SKM-1 treated with dmso at 0.1 percent for 144 hours (cell line): ENCODE measurements around the gene RCN2.
"Not testable (repeated sequence)": the region's sequence is repeated elsewhere in the genome, so short reads cannot be mapped to it uniquely, and the experiment has no call there.

Experiments used
- DNase-seq: peaks from one replicate; lab custom pipeline; 2025; ENCODE audit not compliant: unreplicated experiment; lab: John Stamatoyannopoulos, UW

Gene RCN2

GRCh38 chr15:76932135-76932966 lies 802 bp downstream of the RCN2 start:
- DNase-seq = no peak

- no peak for DNase-seq
Measured at GRCh38 chr15:76935620-76936019, 4.1 kb downstream of the RCN2 start.

- DNase-seq = no peak
Measured at GRCh38 chr15:76936671-76937070, 5.1 kb downstream of the RCN2 start.

DNA sequence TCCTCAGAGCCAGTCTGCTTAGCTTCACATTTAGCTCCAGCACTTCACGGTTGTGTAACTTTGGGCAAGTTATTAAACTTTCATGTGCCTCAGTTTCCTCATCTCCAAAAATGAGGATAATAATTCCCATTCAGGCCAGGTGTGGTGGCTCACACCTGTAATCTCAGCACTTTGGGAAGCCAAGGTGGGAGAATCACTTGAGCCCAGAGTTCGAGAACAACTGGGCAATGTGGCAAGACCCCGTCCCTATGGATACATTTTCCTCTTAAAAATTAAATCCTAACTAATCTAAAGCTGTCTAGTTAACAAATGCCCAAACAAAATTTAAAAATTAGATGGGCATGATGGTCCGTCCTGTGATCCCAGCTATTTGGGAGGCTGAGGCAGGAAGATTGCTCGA lies 7.2 kb downstream of the RCN2 start:
- no peak for DNase-seq

- no peak for DNase-seq
Measured at GRCh38 chr15:76939715-76940114, 8.2 kb downstream of the RCN2 start.

- no peak for DNase-seq
Measured at GRCh38 chr15:76941636-76942035, 10.1 kb downstream of the RCN2 start.

DNA sequence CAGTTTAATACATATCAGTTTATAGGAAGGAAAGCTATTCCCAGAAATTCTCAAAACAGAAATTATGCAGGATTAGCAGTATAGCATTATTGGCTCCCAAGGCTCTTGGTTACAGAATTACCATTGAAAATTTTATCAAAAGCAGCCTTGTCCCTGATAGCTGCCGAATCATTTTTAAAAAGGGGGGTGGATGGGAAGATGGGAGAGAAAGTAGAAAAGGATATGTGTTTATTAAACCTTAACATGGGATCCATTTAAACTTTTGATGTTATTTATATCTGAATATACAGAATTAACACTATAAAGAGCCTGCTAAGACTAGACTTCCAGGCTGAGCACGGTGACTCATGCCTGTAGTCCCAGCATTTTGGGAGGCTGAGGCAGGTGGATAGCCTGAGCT lies 10.8 kb downstream of the RCN2 start:
- no peak for DNase-seq

DNA sequence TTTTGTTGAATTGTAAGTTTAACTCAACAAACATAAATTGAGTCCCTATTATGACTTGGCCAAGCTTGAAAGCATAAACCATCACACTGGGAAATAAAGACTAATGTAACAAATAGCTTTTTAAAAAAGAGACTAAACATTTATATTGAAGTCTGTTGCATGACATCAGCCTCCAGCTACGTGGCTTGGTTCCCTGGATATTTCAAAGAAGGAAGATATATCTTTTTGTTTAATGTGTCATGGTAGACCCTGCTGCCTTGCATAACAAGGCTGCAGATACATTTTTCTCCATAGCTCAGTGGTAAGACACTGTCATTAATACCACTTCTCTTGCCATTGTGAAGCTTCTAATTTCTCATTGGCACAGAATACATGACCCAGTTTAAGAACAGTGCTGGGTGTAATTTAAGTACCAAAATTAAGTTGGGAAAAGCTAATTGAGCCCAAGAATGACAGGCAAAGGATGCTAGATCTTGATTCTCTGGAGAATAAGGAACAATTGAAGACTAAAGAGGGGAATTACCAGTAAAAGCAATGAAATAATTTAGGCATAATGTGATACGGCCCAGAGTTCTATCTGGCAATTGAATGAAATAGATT lies 14.0 kb downstream of the RCN2 start:
- no peak for DNase-seq

- no peak for DNase-seq
Measured at GRCh38 chr15:76947454-76947853, 15.9 kb downstream of the RCN2 start.

DNA sequence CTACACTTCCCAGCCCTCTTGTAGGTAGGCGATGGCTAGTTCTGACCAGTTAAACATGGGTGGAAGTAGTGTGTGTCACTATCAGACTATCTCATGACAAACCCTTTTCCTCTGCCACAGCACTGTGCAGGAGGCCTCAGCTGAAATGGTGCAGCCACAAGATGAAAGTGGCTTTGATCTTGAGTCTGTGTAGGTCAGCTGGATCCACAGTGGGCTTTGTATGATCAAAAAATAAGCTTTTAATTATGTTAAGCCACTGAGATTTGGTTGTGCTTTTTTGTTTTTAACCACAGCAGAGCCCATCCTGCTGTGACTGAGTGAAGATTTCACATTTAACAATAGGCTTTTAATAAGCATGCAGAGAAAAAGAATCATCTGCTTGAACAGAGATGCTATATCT lies 19.7 kb downstream of the RCN2 start:
- DNase-seq = no peak

DNA sequence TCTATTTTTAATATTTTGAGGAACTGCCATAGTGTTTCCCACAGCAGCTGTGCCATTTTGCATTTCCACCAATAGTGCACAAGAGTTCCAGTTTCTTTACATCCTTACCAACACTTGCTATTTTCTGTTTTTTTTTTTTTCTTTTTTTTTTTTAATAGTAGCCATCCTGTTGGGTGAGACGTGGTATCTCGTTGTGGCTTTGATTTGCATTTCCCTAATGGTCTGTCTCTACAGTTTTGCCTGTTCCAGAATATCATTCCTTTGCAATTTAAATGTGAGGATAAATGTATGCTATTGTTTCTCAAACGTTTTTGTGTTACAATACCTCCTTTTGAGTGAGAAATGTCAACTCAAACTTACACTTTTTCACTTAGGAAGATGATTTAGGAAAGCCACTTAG lies 22.4 kb downstream of the RCN2 start:
- no peak for DNase-seq

DNA sequence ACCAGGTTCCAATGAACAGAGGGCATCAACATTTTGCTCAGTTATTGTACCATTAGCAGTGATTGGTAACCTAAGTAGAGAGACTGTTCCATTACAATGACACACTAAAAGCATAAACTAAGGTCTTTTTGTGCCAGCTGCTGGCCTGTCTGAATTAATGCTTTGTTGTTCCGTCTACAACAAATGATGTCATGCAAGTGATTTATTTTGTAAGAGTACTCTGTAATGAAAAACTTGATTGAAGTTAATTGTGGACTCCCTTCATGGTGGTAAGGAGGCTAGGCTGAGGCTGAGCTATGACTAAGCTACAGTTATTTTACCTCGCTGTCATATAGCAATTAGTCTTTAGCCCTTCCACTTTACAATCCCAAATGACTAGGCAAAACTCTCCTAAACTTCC lies 23.2 kb downstream of the RCN2 start:
- no peak for DNase-seq

- DNase-seq = no peak
Measured at GRCh38 chr15:76961268-76962011, 29.9 kb downstream of the RCN2 start.

GRCh38 chr15:76962337-76963013 lies 30.9 kb downstream of the RCN2 start:
- no peak for DNase-seq

GRCh38 chr15:76963596-76963995 lies 32.0 kb downstream of the RCN2 start:
- no peak for DNase-seq

GRCh38 chr15:76964157-76964556 lies 32.6 kb downstream of the RCN2 start:
- DNase-seq = no peak

DNA sequence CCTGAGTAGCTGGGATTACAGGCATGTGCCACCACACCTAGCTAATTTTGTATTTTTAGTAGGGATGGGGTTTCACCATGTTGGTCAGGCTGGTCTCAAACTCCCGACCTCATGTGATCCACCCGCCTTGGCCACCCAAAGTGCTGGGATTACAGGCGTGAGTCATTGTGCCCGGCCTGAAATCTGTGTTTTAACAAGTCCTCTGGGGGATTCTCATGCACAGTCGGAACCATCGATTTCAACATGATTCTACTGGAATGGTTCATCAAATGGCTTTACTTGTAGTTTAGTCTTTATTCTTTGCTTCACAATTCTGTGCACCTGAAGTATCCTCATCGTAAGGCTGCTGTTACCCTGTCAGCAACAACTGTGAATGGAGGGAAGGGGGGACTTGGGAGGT lies 34.5 kb downstream of the RCN2 start:
- not testable (repeated sequence) for DNase-seq

DNA sequence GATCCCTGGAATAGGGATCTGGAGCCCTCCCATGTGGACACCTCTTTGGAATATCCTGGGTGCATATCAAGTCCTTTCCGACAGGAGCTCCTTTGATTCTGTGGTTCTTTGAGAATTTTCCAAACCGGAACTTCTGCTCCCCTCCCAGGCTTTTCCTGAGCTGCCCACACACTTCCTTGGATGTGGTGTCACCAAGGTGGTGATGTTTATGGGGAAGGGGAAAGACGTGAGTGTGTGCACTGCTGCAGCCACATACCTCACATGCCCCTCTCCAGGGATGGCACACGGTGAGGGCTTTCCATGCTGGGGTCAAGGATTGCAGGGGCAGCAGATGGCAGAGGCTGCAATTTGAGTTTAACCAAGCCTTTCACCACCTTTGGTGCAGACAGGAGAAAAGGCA lies 35.5 kb downstream of the RCN2 start:
- no peak for DNase-seq

- DNase-seq = no peak
Measured at GRCh38 chr15:76968306-76968705, 36.8 kb downstream of the RCN2 start.

DNA sequence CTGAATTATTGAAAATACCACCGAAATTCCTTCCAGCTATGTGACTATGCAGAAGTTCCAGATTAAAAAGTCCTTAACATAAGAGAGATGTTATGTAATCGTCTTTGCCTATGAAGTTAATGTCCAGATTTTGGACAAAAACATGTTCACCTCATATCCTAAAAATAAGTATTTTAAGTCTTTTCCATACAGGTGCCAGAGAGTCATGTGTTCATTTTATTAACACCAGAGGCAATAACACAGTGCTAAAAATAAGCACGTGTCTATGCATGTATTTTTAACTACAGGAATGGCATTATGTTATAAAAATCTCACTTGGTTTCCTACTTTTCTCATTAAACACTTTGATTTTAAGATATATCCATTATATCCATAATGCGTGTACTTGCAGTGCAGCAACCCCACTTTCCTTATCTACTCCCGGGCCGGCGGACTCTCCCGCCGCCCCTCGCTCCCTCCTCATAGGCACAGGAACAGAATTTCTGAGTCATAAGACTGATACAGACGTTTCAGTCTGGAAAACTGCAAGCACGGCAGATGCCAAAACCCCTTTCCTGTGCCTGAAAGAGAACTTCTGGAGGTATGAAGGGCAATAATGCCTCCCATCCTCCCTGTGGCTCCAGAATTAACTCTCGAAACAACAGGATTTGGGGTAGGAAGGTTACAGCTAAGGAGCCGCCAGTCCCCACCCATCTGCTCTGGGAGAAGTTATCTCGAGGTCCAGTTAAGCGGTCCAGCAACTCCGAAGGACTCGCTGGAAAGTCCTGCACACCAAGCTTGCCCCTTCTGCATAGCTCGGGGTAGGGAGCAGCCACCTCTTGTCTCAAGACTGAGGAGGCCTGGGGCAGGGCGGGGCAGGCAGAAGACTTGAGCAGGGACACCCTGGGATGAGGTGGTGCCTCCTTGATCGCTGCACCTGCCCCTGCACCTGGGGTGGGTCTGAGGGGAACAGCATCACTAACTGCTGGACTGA lies 41.1 kb downstream of the RCN2 start:
- DNase-seq = no peak
